GM12878 (cell line): ENCODE results near the gene COL4A2. TPM values are rescaled to one million over a fixed set of nuclear protein-coding genes. Genes with fewer than 3 reads are reported as not detected.

Experiments
- ATAC-seq: fragments of 200-7000 bp; cut with Tn5 transposase; 3 replicates; pipeline ENCODE4 v1.9.1; 2020; ENCODE audit warnings: mild to moderate bottlenecking, moderate library complexity
- BruUV-seq: library from RNA; stranded (reverse); fragments of 400-500 nt; replicated peaks from 2 replicates; lab custom pipeline; 2021; lab: Mats Ljungman, UMichigan
- CTCF ChIA-PET: fragments of 300-600 bp; sonication (Branson Sonifier 250); formaldehyde crosslinking; extraction: SDS; loops from one replicate; lab custom pipeline; 2021; ENCODE audit warnings: inconsistent platforms; lab: Yijun Ruan, JAX
- POLR2A ChIA-PET: fragments of 350-600 bp; formaldehyde crosslinking; extraction: SDS; loops from one replicate; lab custom pipeline; 2021; ENCODE audit warnings: inconsistent platforms; lab: Charles Lee
- RAD21 ChIA-PET: fragments of 300-600 bp; sonication (Branson Sonifier 250); formaldehyde crosslinking; loops from one replicate; lab custom pipeline; 2023; ENCODE audit warnings: antibody characterized with exemption; ENCODE audit not compliant: unreplicated experiment; lab: Charles Lee
- SMC1A ChIA-PET: fragments of 300-600 bp; sonication (Branson Sonifier 250); formaldehyde crosslinking; loops from one replicate; lab custom pipeline; 2023; ENCODE audit not compliant: unreplicated experiment, uncharacterized antibody; lab: Charles Lee
- DNase-seq: peaks from one replicate; pipeline ENCODE4 v3.0.0-alpha.2; 2011; ENCODE audit warnings: low read depth, low spot score
- FAIRE-seq: peaks from 3 replicates; lab custom pipeline; 2011; peaks lifted over from hg19 to GRCh38; lab: Jason Lieb, UNC
- H2AFZ ChIP-seq: 2 replicates; pipeline ENCODE4 v1.6.0; 2011; ENCODE audit warnings: low read depth, low read length, control low read depth; ENCODE audit not compliant: control insufficient read depth
- H3K27ac ChIP-seq: 2 replicates; pipeline ENCODE4 v1.5.1; 2011; ENCODE audit warnings: control low read depth; ENCODE audit not compliant: control insufficient read depth, insufficient read depth
- H3K27me3 ChIP-seq, 2 experiments: replicated peaks in 1 of 2; 2 replicates each; pipeline versions ENCODE4 v1.6.0 to v1.6.1; 2011; ENCODE audit warnings: low read length in 1 of 2; ENCODE audit not compliant: control insufficient read depth in 2 of 2, insufficient read depth in 2 of 2
- H3K36me3 ChIP-seq, 2 experiments: 2 replicates each; pipeline ENCODE4 v1.5.1; 2011; ENCODE audit warnings: low read length in 1 of 2; ENCODE audit not compliant: control insufficient read depth in 2 of 2, insufficient read depth in 2 of 2
- H3K4me1 ChIP-seq: 2 replicates; pipeline ENCODE4 v1.6.1; 2011; ENCODE audit warnings: mild to moderate bottlenecking, low read length, moderate library complexity, mixed read lengths; ENCODE audit not compliant: control insufficient read depth, insufficient read depth
- H3K4me2 ChIP-seq: 2 replicates; pipeline ENCODE4 v1.6.0; 2011; ENCODE audit warnings: control low read depth; ENCODE audit not compliant: control insufficient read depth, insufficient read depth
- H3K4me3 ChIP-seq: fragments of 200-600 bp; sonication (generic); 2 replicates; pipeline ENCODE4 v1.5.1; 2016
- H3K79me2 ChIP-seq: 2 replicates; pipeline ENCODE4 v1.6.0; 2011; ENCODE audit warnings: low read length; ENCODE audit not compliant: control insufficient read depth, insufficient read depth
- H3K9ac ChIP-seq: 2 replicates; pipeline ENCODE4 v1.8.0; 2011; ENCODE audit warnings: low read length, control low read depth, mixed read lengths; ENCODE audit not compliant: control insufficient read depth, insufficient read depth
- H3K9me3 ChIP-seq: replicated peaks from 3 replicates; pipeline ENCODE4 v1.5.1; 2011; ENCODE audit warnings: mild to moderate bottlenecking, low read length; ENCODE audit not compliant: control insufficient read depth, insufficient read depth
- H4K20me1 ChIP-seq: 2 replicates; pipeline ENCODE4 v1.6.0; 2011; ENCODE audit not compliant: control insufficient read depth, insufficient read depth
- CBFB ChIP-seq: IDR thresholded peaks from 2 replicates; pipeline ENCODE4 v1.6.1; 2016; ENCODE audit warnings: antibody characterized with exemption, low read depth
- FOXK2 ChIP-seq: fragments of 450-650 bp; IDR thresholded peaks from 2 replicates; pipeline ENCODE4 v1.6.1; 2017; ENCODE audit warnings: mild to moderate bottlenecking, moderate library complexity
- MEF2B ChIP-seq: fragments of 450-650 bp; IDR thresholded peaks from 2 replicates; pipeline ENCODE4 v1.6.1; 2018; ENCODE audit warnings: mild to moderate bottlenecking, moderate library complexity; ENCODE audit not compliant: partially characterized antibody, poor library complexity, severe bottlenecking
- TAF1 ChIP-seq: IDR thresholded peaks from 2 replicates; pipeline ENCODE4 v1.6.1; 2011; ENCODE audit warnings: mild to moderate bottlenecking, low read depth, low read length, borderline replicate concordance
- ZNF274 ChIP-seq: IDR thresholded peaks from one replicate; pipeline ENCODE4 v1.8.0; 2011; ENCODE audit not compliant: insufficient read length, insufficient read depth
- WGBS: methylation state at CpG from one replicate; pipeline ENCODE4 v1.1.6; 2016; ENCODE audit warnings: low lambda C conversion rate; ENCODE audit not compliant: insufficient replicate concordance, insufficient coverage; ENCODE audit errors: missing lambda C conversion rate; 5-methylcytosine and 5-hydroxymethylcytosine counted together
- in situ Hi-C: fragments of 300-500 bp; cut with MboI; formaldehyde crosslinking; loops from 9 replicates; pipeline ENCODE4 v1.14.3; 2018; ENCODE audit warnings: mixed read lengths
- intact Hi-C: fragments of 100-400 bp; cut with micrococcal nuclease; formaldehyde crosslinking; loops from one replicate; pipeline ENCODE4 v1.14.2; 2022; ENCODE audit not compliant: unreplicated experiment
- polyA plus RNA-seq, 11 experiments: library from polyadenylated mRNA; depleted of rRNA in 4 of 11; unstranded in 6 of 11; stranded (reverse) in 5 of 11; fragments of >200 nt; fragmentation: Nextera tagmentation in 4 of 11; fragmentation: Illumina TruSeq in 1 of 11; extraction: Ambion mirVana in 4 of 11; extraction: Trizol in 1 of 11; gene quantifications; 1 replicate in 1 of 11; 2 replicates in 10 of 11; pipeline versions ENCODE4 v1.2.1 to v1.2.3, GENCODE V29; 2011 to 2016; ENCODE audit warnings: inconsistent platforms in 2 of 11, missing spikeins in 2 of 11, low read depth in 1 of 11
- total RNA-seq, 4 experiments: library from RNA; depleted of rRNA in 3 of 4; stranded (reverse); fragments of >200 nt in 3 of 4; fragmentation: Illumina TruSeq in 1 of 4; extraction: Trizol in 1 of 4; gene quantifications; 2 replicates each; pipeline versions ENCODE4 v1.2.1 to v1.2.3, GENCODE V29; 2013 to 2021
- TF ChIP-seq, protein P1 (sequence below): IDR thresholded peaks from 2 replicates; pipeline ENCODE4 v1.6.1; 2012; ENCODE audit warnings: mild to moderate bottlenecking, low read depth, low read length
- TF ChIP-seq, protein P2 (sequence below): fragments of 450-650 bp; IDR thresholded peaks from 2 replicates; pipeline ENCODE4 v1.6.1; 2014; ENCODE audit warnings: mild to moderate bottlenecking

Gene COL4A2
- total and polyA plus RNA-seq, 10 of the 15 experiments (the other 5 are each of a cell fraction or from before 2014, with no cell fraction given), result 0.16 to 1.6 (median 0.62) TPM; not detected in 3

DNA sequence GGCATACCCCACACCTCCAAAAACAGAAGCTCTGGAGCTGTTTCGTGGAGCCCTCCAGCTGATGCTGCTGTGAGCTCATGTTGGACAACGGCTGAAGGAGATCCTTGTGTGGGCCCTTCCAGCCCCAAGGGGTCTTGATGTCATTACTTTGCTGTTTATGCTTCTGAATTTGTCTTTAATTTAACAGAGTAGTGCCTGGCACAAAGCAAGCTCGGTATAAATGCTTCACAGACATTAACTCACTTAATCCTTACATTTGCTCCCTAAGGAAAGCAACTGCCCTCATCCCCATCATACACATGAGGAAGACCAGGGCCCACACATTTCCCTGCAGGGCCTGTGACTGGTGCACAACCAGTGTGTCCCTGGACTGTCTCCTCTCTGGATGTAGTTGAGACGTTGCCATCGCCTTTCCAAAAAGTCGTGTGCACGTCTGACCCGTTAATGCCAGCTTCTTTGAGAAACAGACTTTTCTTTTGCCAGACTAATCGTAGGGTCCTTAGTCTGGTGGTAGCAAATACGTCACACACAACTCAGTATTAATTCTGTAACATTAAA, 7.7 kb upstream of the COL4A2 start:
- 22% methylated on average over 10 of the region's 10 CpGs for WGBS
- Histone ChIP-seq H3K9me3 (no peaks in the 10 kb centered on the region), H3K36me3 (no peaks in the 10 kb centered on the region), H4K20me1 (no peaks in the 10 kb centered on the region; the same call in 1 of the 2 replicates), H3K9ac (no peak overlapping the region), H2AFZ (no peak overlapping the region), H3K27me3 (peaks cover 11% of the 10 kb centered on the region in 2 experiments), H3K4me3 (no peak overlapping the region), H3K4me1 (no peaks in the 10 kb centered on the region), H3K79me2 (no peaks in the 10 kb centered on the region), H3K27ac (no peak overlapping the region), H3K4me2 (no peak overlapping the region)
- RAD21 ChIA-PET, result no interaction called here
- DNase-seq (no peak), FAIRE-seq (no peak), ATAC-seq (no peak)
- POLR2A ChIA-PET, result no interaction called here
- SMC1A ChIA-PET, result interaction anchor here (1.5 kb wide), 1 partner anchor 25 kb away, joined by 5 read pairs; no protein-coding TSS in a partner anchor
- TF ChIP-seq FOXK2 (no peak), ZNF274 (no peak), TAF1 (no peak), MEF2B (no peak), CBFB (no peak)
- TF ChIP-seq, protein P1, sequence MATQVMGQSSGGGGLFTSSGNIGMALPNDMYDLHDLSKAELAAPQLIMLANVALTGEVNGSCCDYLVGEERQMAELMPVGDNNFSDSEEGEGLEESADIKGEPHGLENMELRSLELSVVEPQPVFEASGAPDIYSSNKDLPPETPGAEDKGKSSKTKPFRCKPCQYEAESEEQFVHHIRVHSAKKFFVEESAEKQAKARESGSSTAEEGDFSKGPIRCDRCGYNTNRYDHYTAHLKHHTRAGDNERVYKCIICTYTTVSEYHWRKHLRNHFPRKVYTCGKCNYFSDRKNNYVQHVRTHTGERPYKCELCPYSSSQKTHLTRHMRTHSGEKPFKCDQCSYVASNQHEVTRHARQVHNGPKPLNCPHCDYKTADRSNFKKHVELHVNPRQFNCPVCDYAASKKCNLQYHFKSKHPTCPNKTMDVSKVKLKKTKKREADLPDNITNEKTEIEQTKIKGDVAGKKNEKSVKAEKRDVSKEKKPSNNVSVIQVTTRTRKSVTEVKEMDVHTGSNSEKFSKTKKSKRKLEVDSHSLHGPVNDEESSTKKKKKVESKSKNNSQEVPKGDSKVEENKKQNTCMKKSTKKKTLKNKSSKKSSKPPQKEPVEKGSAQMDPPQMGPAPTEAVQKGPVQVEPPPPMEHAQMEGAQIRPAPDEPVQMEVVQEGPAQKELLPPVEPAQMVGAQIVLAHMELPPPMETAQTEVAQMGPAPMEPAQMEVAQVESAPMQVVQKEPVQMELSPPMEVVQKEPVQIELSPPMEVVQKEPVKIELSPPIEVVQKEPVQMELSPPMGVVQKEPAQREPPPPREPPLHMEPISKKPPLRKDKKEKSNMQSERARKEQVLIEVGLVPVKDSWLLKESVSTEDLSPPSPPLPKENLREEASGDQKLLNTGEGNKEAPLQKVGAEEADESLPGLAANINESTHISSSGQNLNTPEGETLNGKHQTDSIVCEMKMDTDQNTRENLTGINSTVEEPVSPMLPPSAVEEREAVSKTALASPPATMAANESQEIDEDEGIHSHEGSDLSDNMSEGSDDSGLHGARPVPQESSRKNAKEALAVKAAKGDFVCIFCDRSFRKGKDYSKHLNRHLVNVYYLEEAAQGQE, result no peak
- TF ChIP-seq, protein P2, sequence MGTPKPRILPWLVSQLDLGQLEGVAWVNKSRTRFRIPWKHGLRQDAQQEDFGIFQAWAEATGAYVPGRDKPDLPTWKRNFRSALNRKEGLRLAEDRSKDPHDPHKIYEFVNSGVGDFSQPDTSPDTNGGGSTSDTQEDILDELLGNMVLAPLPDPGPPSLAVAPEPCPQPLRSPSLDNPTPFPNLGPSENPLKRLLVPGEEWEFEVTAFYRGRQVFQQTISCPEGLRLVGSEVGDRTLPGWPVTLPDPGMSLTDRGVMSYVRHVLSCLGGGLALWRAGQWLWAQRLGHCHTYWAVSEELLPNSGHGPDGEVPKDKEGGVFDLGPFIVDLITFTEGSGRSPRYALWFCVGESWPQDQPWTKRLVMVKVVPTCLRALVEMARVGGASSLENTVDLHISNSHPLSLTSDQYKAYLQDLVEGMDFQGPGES, result no peak
- in situ Hi-C loops, result no loop called here
- intact Hi-C loops, result no loop called here
- BruUV-seq, result no TSS peak
- CTCF ChIA-PET, result interaction anchor here (2.0 kb wide), 1 partner anchor 111 kb away, joined by 4 read pairs; no protein-coding TSS in a partner anchor
